Measurements from ENCODE around the gene TBL1XR1. TPM values are rescaled to one million over a fixed set of nuclear protein-coding genes. Genes with fewer than 3 reads are reported as not detected.

Gene TBL1XR1
- total and polyA plus RNA-seq, 2 of the 4 experiments (the other 2 are of a cell fraction) = 25.2 to 170 TPM

GRCh38 chr3:177145954-177146353 lies 51.3 kb downstream of the TBL1XR1 start:
- H3K4me3 ChIP-seq (ENCODE audit: insufficient read depth, low read depth, low read length) = no peak overlapping the region
- no peak for DNase-seq
- H3K4ac ChIP-seq (ENCODE audit: low read depth, low read length) = no peak overlapping the region
- no TSS peak for BruUV-seq (replicated peaks)
- H2BK20ac ChIP-seq (ENCODE audit: low read depth, low read length) = no peak overlapping the region
- no peaks in the 10 kb centered on the region for H3K36me3 ChIP-seq (ENCODE audit: control insufficient read depth, insufficient read depth, low read length)
- no peak overlapping the region for H4K8ac ChIP-seq (ENCODE audit: low read depth in 2 of 2, low read length in 2 of 2)
- no peak overlapping the region for H3K56ac ChIP-seq (ENCODE audit: extremely low read depth, insufficient read depth, low read length)
- H2BK15ac ChIP-seq (ENCODE audit: low read depth, low read length) = no peak overlapping the region
- intact Hi-C loops (cut with micrococcal nuclease) (no loop called here), dilution Hi-C loops (cut with HindIII; ENCODE audit: low sequenced_read_pairs, unreplicated experiment) (no loop called here), in situ Hi-C loops (cut with MboI; ENCODE audit: low sequenced_read_pairs) (no loop called here)
- peaks cover 10% of the 10 kb centered on the region for H3K4me1 ChIP-seq (ENCODE audit: control insufficient read depth, insufficient read depth, low read length)
- no peak overlapping the region for H2AFZ ChIP-seq (replicated peaks; ENCODE audit: low read length, poor library complexity)
- WGBS, 2 experiments (ENCODE audit: extremely low coverage in 2 of 2, insufficient read length in 1 of 2) = no CpG with 5 or more reads among the region's 2 CpGs
- H3K23ac ChIP-seq (ENCODE audit: low read depth, low read length) = no peak overlapping the region
- no peak overlapping the region for H2BK120ac ChIP-seq (ENCODE audit: low read depth, low read length)
- no peak overlapping the region for H2AK9ac ChIP-seq (replicated peaks; ENCODE audit: low read depth, low read length, poor library complexity)
- no peak overlapping the region for H2AK5ac ChIP-seq (ENCODE audit: low read depth, low read length)
- H3K4me2 ChIP-seq (ENCODE audit: low read depth, low read length) = no peak overlapping the region
- H3K9me3 ChIP-seq (ENCODE audit: control insufficient read depth, insufficient read depth, low read length) = no peaks in the 10 kb centered on the region
- H2BK5ac ChIP-seq (ENCODE audit: low read depth, low read length, poor library complexity, severe bottlenecking) = no peak overlapping the region
- H3K27me3 ChIP-seq (ENCODE audit: control insufficient read depth, insufficient read depth, low read length) = no peaks in the 10 kb centered on the region
- H4K5ac ChIP-seq (ENCODE audit: low read depth, low read length) = no peak overlapping the region
- peaks cover 19% of the 10 kb centered on the region for H3K9me1 ChIP-seq (ENCODE audit: insufficient read depth, low read length)
- ChIA-PET CTCF (no interaction called here), POLR2A (ENCODE audit: unreplicated experiment) (no interaction called here)
- TF ChIP-seq CHD1 (IDR thresholded peaks at IDR 0.05; ENCODE audit: low read depth, low read length) (no peak), FOS (IDR thresholded peaks at IDR 0.05; ENCODE audit: low read depth, low read length) (no peak), RCOR1 (IDR thresholded peaks at IDR 0.05; ENCODE audit: insufficient replicate concordance, low read length) (no peak), CTCF (conservative IDR thresholded peaks at IDR 0.05; ENCODE audit: low read depth, low read length) (no peak), RFX5 (IDR thresholded peaks at IDR 0.05; ENCODE audit: low read depth, low read length) (no peak), RAD21 (IDR thresholded peaks at IDR 0.05; ENCODE audit: low read length) (no peak)
- peaks cover 83% of the 10 kb centered on the region for H4K20me1 ChIP-seq (ENCODE audit: insufficient read depth, low read length)
- no peak overlapping the region for H3K18ac ChIP-seq (ENCODE audit: low read depth, low read length)
- H3K79me1 ChIP-seq (ENCODE audit: low read depth in 1 of 2, low read length in 2 of 2) = peaks cover 35 to 77% of the 10 kb centered on the region in 2 experiments
- H3K9ac ChIP-seq (ENCODE audit: low read depth, low read length) = no peak overlapping the region
- no peak overlapping the region for H3K27ac ChIP-seq (ENCODE audit: insufficient read depth, low read length)
- no peak overlapping the region for H3K14ac ChIP-seq (replicated peaks; ENCODE audit: low read depth, low read length)
- no peak overlapping the region for H4K91ac ChIP-seq (ENCODE audit: insufficient read depth, low read depth, low read length)
- ATAC-seq (ENCODE audit: low read depth) = no peak

Data from IMR-90 (cell line).